GM19463 (cell line): ENCODE results near the gene HSPBAP1.
"Not testable (repeated sequence)": the region's sequence is repeated elsewhere in the genome, so short reads cannot be mapped to it uniquely, and the experiment has no call there.

ENCODE experiments used
- ATAC-seq: cut with Tn5 transposase; IDR thresholded peaks from one replicate; pipeline ENCODE4 v1.9.1; 2021; ENCODE audit warnings: mild to moderate bottlenecking, moderate library complexity; ENCODE audit not compliant: unreplicated experiment

HSPBAP1 gene

DNA sequence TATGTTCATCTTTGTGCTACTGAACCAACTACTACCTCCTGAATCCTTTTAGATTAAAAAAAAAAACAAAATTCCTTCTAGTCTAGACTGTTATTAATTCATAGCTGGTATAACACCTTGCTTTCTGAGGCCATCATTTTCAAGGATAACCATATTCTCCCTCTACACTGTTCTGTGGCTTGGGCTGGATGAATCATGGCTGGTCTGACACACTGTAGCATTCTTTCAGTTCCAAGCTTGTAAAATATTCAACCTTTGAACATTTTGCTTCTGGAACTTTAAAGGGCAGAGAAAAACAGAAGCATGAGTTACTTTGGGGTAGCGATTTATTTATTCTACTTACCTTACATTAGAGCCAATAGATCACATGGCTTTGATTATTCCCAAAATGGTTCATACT lies 7.6 kb downstream of the HSPBAP1 start:
- ATAC-seq: no peak

DNA sequence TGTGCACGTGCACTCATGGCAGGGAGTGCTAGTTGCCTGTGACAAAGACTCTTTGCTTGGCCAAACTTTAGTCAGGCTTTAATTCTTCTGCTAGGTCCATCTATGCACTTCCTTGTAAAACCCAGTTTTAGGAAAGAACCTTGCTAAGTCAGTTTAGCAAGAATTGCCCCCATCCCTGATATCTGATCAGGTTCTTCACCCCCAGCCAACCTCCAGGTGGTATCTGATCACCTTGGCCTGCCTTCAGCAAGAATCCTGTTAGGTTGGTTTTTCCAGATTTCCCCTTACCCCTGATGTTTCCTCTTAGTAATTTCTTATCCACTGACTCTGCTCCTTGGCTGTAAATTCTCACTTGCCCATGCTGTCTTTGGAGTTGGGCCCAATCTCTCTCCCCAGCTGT lies 8.4 kb downstream of the HSPBAP1 start:
- ATAC-seq: no peak

DNA sequence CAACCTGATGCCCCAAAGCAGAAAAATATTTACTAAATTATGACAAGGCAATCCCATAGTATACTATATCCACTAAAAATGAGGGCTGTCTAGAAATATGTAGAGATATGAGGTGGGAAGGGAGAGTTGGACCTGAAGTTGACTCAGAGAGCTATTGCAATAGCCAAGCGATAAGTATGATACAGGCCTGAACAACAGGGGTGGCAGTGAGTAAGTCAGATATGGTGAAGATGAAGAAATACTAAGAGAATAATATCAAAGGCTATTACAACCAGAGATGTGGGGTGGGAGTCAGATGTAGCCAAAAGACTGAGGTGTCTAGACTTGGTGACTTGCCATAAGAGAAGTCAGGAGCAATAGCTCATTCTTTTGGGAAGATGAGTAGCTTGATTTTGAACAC lies 9.2 kb downstream of the HSPBAP1 start:
- no peak for ATAC-seq

DNA sequence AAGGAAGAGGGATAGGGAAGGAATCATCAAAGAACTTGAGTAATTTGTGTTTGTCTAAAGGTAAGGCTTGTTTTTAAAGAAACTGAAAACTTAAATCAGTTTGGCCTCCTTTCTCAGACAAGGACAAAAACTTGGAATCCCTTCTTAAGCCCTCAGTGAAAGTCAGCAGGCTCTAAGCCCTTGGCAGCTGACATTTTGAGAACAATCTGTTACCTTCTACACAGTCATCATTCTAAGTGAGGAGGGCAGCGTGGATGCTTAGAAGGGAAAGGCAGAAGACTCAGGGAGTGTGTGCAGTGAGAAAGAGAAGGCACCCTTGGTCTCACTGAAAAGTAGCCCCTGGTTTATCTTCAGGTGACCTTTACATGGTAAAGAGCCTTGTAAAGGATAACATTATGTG lies 10.8 kb downstream of the HSPBAP1 start:
- no peak for ATAC-seq

DNA sequence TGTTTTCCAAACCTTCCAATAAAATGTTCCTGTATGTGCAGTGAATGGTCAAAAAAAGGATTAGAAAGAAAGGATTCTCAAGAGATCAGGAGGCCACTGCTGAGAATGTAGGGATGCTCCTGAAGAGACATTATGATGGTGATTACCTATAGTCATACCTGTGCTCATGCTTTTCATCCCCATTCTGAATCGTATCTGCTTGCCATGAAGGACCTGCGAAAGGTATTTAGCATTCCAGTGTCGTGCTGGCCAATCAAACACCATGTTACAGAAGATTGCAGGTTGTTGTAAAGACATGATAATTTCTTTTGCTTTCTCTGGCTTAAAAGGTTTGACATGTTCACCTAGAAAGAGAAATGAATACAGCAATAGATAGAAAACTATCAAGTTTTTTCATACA lies 16.1 kb downstream of the HSPBAP1 start:
- no peak for ATAC-seq

DNA sequence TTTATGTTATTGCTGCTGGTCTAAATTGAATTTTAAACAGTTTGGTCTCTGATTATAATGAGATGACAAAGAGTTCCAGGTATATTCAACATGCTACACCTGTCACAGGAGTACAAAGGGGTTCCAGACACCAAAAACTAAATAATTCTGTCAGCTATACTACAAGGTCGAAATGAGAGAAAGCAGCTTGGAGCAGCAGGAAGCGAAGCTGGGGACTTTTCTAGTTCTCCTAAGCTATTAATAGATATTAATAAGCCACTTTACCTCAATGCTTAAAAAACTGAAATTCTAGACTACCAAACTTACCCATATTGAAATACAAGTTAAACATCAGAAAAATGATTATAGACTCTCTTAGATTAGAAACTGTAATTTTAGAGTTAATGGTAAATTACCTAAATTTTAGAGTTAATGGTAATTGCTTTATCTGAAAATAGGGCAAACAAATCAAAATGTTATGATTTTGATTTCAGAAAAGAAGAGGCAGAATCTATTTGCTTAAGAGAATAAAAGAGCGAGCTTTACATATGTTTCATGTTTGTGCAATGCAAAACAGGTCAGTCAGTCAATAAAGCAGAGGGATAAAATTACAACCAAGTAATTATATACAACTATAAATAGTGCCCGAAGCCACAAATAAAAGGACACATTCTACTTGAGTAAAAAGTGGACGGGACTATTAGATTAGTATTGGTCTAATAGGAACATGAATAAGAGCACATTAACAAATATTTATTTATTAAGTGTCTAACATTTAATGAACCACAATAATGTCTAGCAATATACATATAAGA lies 16.8 kb downstream of the HSPBAP1 start:
- no peak for ATAC-seq

DNA sequence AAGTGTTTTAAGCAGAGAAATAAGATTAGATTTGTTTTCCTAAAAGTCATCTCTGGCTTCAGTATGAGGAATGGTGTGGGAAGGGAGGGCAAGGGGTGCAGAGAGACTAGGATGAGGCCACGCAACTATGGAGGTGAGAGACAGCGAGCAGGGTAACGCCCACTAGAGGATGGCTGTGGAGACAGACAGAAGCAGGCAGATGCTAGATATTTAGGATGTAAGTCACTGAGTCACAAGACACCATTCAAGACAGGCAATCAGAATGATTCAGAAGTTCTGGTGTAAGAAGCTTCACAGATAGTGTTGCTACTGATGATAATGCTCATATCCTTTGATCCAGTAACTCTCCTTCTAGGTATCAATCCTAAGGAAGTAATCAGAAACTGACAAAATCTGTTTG lies 19.1 kb downstream of the HSPBAP1 start:
- ATAC-seq: peak; percentile 11

DNA sequence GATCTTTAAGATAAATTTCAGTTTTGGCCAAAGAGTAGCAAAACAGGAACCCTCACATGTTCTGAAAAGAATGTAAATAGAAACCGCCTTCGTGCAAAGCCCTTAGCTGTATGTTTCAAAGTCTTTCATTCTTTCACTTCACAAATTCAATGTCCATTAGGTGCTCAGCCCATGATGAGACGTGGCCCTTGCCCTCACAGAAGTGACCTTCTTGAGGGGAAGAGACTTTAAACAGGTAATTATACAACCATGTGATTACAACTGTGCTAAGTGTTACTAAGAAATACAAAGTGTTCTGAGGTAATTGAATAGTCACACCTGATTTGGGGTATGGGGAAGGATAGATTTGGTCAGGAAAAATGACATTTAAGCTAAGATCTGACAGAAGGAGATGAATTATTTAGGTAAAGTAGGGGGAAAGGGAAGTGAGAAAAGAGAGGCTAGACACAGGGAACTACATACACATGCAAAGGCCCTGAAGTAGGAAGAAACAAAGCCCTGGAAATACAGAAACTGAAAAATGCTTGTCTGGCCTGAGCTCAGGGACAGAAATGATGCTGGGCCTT lies 19.6 kb downstream of the HSPBAP1 start:
- peak; percentile 75 for ATAC-seq

DNA sequence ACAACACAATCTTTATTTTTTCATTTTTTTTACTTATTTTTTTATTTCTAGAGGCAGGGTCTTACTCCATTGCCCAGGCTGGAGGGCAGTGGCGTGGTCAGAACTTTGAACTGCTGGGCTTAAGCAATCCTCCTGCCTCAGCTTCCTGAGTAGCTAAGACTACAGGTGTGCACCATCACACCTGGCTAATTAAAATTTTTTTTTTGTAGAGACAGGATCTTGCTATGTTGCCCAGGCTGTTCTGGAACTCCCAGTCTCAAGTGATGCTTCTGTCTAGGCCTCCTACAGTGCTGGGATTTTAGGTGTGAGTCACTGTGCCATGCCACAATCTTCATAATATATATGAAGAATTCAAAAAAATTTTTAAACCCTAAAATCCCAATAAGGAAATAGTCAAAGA lies 20.8 kb downstream of the HSPBAP1 start:
- ATAC-seq: no peak

DNA sequence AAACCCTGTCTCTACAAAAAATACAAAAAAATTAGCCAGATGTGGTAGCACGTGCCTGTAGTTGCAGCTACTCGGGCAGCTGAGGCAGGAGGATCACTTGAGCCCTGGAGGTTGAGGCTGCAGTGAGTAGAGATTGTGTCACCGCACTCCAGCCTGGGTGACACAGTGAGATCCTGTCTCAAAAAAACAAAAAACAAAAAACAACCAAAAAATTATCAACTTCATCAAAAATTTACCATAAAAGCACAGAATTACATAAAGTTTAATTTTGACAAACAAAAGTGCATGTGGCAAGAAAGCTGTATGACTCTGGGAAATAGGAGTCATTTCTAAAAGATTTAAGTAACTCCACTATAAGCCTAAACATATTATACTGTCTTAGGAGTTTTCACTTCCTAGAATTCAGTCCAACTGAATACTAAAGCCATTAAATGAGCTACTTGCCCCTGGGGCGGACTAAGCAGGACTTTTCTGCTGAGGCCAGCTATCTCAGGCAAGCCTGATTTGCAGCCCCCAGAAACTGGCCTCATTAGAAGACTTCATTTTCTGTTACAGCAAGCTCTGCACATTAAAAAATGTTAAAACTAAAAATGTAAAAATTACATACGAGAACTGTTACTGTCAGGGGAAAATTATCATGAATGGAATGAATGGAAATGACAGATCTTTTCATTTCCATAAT lies 23.0 kb downstream of the HSPBAP1 start:
- ATAC-seq: no peak

DNA sequence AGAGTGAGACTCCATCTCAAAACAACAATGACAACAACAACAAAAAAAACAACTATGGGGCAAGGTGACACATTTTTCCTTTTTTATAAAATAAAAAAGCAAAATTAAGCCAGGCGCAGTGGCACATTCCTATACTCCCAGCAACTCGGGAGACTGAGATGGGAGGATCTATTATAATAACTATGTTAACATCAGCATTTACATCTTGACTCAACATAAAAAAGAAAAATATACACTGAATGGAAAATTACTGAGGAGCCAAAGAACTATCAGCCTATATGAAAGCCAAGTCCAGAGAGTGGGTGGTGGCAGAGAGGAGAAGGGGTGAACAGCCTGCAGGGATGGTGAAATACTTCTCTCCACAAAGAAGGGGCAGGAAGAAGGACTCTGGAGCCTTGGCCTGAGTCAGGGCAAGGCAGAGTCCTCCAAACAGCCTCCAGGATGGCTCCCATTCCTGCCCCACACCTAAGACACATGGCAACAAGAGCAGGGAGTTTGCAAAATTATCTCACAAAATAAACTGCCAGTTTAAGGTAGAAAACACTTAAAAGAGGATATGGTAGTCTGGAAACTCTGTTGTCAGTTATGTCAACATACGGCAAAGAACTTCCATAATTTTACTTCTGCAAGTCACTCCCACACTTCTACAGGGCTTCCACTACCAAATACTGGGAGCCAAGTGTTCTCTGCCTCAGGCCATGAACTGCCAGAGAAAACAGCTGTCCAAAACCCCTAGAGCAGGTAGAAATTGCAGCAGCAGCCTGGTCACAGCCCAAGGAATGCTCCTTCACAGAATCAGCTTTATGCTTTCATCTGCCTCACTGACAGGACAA lies 25.9 kb downstream of the HSPBAP1 start:
- no peak for ATAC-seq

DNA sequence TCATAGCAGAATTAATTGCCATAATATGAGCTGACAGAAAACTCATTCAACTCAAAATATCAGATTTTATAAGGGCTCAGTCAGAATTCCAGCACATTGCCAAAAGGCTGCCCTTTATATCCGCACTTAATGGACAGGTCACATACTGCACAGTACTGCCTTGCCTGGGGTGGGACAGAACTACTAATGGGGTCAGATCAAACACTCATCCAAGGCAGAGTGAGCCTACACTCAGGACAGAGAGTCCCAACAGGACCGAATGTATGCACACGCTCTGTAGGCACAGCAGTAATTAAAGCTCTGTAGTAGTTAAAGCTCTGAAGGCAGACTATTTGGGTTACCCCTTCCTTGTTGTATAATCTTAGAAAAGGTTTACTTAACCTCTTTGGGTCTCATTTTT lies 27.2 kb downstream of the HSPBAP1 start:
- ATAC-seq: no peak

DNA sequence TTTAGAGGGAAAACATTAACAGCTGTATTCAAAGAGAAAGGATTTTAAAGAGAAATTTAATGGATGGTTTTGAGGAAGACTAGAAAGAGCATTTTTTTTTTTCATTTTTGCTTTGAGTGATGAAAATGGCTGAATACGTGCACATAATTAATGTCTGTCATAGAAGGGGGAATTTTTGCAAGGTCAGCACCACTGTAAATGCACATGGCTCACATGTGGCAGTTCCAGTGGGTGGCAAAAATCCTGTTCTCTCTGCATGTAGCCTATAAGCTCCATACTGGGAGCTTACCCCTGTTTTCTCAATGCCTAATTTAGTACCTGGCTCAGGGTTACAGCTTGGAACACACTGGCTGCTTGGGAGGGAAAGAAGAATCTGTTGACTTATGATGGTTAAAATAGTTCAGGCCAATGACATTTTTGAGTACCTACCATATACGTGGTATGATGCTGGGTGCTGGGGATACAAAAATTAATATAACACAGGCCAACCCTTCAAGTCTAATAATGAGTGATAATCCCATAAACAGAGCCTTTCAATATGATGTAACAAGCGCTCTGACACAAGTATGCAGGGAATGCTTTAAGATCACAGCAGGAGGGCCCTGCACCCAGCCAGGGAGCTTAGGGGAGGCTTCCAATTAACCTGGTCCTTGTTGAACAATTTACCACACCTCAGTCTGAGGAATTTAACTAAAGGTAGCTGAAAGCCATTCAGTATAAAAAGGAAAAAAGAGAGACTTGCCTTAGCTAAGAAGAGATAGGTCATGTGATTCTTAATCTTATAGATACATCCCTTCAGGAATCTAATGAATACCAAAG lies 33.0 kb downstream of the HSPBAP1 start:
- ATAC-seq: no peak

DNA sequence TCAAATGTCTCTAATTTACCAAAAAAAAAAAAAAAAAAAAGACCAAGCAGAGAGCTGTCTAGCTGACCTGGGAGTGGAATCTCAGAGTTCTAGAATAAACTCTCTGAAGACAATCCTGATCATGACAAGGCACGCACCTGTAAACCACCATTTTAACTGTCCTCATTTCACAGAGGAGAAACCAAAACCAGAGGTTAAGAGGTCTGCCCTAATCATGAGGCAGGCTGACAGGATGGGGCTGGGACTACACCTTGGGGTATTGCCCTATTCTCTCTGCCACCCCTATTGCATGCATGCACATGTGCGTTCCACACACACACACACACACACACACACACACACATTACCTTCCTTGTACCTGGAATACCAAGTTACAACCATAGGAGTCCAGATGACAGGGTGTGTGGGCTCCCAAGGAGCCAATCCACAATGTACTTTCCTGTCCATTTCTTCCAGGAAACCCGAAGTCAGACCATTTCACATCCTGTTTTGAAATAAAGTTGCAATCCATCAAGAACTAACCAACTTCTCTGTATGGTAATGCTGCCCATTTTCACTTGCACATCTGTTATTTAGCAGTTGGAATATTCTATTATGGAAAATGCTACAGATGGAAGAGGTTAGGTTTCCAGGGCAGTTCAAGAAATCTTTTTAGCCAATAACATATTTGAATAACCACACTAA lies 34.6 kb downstream of the HSPBAP1 start:
- ATAC-seq: no peak

DNA sequence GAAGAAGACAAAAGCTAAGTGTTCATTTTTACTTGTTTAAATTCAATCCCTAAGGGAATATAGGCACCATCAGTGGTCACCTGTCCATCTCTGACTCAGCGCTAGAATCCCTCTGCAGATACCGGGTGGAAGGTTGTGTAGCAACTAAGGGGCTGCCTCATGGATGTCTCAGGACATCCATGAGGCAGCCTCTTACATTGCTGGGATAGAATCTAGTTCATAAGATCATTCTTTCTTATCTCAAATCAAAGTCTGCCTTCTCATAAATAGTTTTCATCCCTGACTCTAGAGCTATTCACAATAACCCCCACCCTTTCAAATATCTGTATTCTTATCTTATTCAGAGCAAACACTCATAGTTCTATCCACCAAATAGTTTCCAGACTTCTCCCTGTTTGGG lies 38.1 kb downstream of the HSPBAP1 start:
- no peak for ATAC-seq

DNA sequence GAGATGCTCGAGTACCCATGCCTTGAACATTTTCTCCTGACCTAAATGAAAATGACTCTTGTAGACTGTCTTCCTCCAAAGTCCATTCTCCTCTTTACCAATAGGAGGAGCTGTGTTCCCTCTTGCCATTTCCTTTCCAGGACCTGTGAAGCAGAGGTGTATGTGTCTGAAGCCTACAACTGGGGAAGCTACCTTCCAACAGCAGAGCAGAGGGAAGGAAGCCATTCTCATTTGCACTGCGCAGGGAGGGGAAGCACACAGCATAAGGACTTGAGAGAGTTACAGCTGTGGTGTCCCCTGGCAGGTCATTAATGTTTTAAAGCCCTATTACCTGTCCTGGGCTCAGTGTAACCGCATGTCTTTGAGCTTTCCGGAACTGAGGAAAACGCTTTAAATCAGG lies 38.7 kb downstream of the HSPBAP1 start:
- ATAC-seq: peak; percentile 45

DNA sequence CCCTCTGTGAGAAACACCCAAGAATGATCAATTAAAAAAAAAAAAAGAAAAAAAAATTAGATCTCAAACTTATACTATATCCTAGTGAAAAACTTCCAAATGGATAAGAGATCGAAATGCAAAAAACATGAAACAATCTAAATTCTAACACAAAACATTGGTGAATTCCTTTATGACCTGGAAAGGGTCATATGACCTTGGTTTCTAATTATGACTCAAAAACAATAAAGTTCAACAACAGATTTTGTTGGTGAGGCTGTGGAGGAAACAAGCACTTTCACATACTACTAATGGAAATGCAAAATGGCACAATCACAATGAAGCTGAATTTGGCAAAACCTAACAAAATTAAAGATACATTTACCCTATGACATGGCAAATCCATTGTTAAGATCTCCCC lies 45.3 kb downstream of the HSPBAP1 start:
- ATAC-seq: no peak

DNA sequence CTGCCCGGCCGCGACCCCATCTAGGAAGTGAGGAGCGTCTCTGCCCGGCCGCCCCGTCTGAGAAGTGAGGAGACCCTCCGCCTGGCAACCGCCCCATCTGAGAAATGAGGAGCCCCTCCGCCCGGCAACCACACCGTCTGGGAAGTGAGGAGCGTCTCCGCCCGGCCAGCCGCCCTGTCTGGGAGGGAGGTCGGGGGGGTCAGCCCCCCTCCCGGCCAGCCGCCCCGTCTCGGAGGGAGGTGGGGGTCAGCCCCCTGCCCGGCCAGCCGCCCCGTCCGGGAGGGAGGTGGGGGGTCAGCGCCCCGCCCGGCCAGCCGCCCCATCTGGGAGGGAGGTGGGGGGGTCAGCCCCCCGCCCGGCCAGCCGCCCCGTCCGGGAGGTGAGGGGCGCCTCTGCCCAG lies 46.3 kb downstream of the HSPBAP1 start:
- ATAC-seq: not testable (repeated sequence)

DNA sequence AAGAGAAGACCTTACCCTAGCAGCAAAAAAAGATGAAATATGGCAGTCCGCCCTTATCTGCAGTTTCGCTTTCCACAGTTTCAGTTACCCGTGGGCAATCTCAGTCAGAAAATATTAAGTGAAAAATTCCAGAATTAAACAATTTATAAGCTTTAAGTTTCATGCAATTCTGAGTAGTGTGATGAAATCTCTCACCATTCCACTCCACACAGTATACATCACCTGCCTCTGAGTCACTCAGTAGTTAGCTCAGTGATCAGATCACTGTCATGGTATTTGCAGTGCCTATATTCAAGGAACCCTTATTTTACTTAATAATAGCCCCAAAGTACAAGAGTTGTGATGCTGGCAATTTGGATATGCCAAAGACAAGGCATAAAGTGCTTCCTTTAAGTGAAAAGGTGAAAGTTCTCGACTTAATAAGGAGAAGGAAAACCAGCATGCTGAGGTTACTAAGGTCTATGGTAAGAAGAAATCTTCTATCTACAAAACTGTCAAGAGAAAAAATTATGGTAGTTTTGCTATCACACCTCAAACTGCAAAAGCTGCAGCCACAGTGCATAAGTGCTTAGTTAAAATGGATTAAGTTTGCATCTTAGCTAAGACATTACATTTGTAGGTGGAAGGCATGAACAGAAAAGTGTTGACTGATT lies 48.1 kb downstream of the HSPBAP1 start:
- no peak for ATAC-seq
